NOMO-1 (cell line): ENCODE results near the gene OSMR.

Experiments
- DNase-seq, 2 experiments: peaks; one replicate each; lab custom pipeline; 2025; ENCODE audit not compliant: unreplicated experiment in 2 of 2; lab: John Stamatoyannopoulos, UW

OSMR gene

GRCh38 chr5:38923661-38924451 lies 78.0 kb downstream of the OSMR start:
- DNase-seq = peak in 1 of 2 experiments; percentile 8

GRCh38 chr5:38925154-38925925 lies 79.5 kb downstream of the OSMR start:
- DNase-seq = no peak

GRCh38 chr5:38926121-38926520 lies 80.3 kb downstream of the OSMR start:
- no peak for DNase-seq

GRCh38 chr5:38927470-38927869 lies 81.7 kb downstream of the OSMR start:
- no peak for DNase-seq

- no peak for DNase-seq
These were observed 84.0 kb downstream of the OSMR start for GRCh38 chr5:38929838-38930237.

GRCh38 chr5:38931731-38932130 lies 85.9 kb downstream of the OSMR start:
- DNase-seq = no peak

- no peak for DNase-seq
These were observed 87.1 kb downstream of the OSMR start for GRCh38 chr5:38932854-38933408.

- no peak for DNase-seq
These were observed 89.6 kb downstream of the OSMR start for GRCh38 chr5:38935437-38935836.

GRCh38 chr5:38936269-38936668 lies 90.5 kb downstream of the OSMR start:
- no peak for DNase-seq

- DNase-seq = no peak
These were observed 92.6 kb downstream of the OSMR start for GRCh38 chr5:38938424-38938823.

- DNase-seq = no peak
These were observed 93.2 kb downstream of the OSMR start for GRCh38 chr5:38938973-38939372.

- DNase-seq = no peak
These were observed 94.5 kb downstream of the OSMR start for GRCh38 chr5:38940230-38940858.

GRCh38 chr5:38941912-38942311 lies 96.1 kb downstream of the OSMR start:
- DNase-seq = no peak

- no peak for DNase-seq
These were observed 98.5 kb downstream of the OSMR start for GRCh38 chr5:38944282-38944681.

GRCh38 chr5:38948501-38948900 lies 102.7 kb downstream of the OSMR start:
- DNase-seq = no peak

GRCh38 chr5:38953426-38954012 lies 107.7 kb downstream of the OSMR start:
- DNase-seq = no peak

GRCh38 chr5:38961691-38962090 lies 115.9 kb downstream of the OSMR start:
- DNase-seq = no peak

GRCh38 chr5:38968665-38969064 lies 122.9 kb downstream of the OSMR start:
- DNase-seq = no peak

GRCh38 chr5:38978036-38978435 lies 132.2 kb downstream of the OSMR start:
- no peak for DNase-seq

- DNase-seq = no peak
These were observed 133.7 kb downstream of the OSMR start for GRCh38 chr5:38979535-38979934.
